ENCODE results near the gene STT3A. TPM values are rescaled to one million over a fixed set of nuclear protein-coding genes. Genes with fewer than 3 reads are reported as not detected.

STT3A gene
- total and polyA plus RNA-seq, 7 donors, result 10.8 to 62.7 (median 49.3) TPM

DNA sequence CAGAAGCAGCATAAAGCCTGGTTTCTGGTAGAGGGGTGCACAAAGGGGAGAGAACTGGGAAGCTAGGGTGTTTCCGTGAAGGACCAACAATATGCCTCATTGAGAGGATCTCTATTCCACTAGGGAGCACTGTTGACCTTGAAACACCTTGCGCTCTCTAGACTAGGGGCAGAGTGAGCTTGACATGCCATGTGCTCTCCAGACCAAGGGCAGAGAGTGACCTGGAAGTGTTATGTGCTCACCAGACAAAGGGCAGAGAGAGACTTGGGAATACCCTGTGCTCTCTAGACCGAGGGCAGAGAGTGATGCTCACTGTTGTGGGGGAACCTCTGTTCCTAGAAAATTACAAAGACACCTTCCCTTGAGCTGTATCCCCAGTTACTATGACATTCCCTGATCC lies 38.6 kb upstream of the STT3A start:
- H3K36me3 ChIP-seq, result no peaks in the 10 kb centered on the region
- H3K4me1 ChIP-seq, result no peaks in the 10 kb centered on the region
- intact Hi-C loops (cut with DNase I), result no loop called here
- DNase-seq, result no peak
- TF ChIP-seq, protein P1, sequence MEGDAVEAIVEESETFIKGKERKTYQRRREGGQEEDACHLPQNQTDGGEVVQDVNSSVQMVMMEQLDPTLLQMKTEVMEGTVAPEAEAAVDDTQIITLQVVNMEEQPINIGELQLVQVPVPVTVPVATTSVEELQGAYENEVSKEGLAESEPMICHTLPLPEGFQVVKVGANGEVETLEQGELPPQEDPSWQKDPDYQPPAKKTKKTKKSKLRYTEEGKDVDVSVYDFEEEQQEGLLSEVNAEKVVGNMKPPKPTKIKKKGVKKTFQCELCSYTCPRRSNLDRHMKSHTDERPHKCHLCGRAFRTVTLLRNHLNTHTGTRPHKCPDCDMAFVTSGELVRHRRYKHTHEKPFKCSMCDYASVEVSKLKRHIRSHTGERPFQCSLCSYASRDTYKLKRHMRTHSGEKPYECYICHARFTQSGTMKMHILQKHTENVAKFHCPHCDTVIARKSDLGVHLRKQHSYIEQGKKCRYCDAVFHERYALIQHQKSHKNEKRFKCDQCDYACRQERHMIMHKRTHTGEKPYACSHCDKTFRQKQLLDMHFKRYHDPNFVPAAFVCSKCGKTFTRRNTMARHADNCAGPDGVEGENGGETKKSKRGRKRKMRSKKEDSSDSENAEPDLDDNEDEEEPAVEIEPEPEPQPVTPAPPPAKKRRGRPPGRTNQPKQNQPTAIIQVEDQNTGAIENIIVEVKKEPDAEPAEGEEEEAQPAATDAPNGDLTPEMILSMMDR (IDR thresholded peaks at IDR 0.05), result no peak
- TF ChIP-seq EP300 (IDR thresholded peaks at IDR 0.05), result no peak
- no peak for TF ChIP-seq POLR2A (IDR thresholded peaks at IDR 0.05)
- TF ChIP-seq POLR2AphosphoS5 (IDR thresholded peaks at IDR 0.05), result no peak
- H3K9me3 ChIP-seq, result peaks cover 0 to 23% (median 4%) of the 10 kb centered on the region in 4 donors
- 82 to 86% methylated on average over 3 of the region's 3 CpGs for WGBS, 2 donors
- H3K4me3 ChIP-seq, result no peak overlapping the region
- no peaks in the 10 kb centered on the region for H3K27me3 ChIP-seq
- no peak overlapping the region for H3K27ac ChIP-seq

DNA sequence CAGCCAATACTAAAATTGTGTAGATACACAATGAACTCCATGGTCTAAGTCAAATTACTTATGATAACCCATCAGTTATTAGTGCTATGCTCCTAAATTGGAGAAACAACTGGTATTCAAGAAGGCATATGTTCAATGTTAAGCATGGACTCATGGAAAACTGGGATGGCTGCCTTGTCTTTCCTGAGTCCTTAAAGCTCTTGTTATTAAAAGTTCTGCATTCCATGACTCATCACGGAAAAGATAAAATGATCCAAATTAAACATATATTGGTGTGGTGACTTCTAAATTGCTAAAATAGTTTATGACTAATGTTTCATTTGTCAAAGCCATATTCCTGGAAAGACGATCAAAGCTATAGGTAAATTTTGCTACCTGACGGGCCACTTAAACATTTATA lies 32.8 kb upstream of the STT3A start:
- no peak for DNase-seq
- H3K4me1 ChIP-seq, result no peaks in the 10 kb centered on the region
- 86 to 87% methylated on average over 3 of the region's 3 CpGs for WGBS, 2 donors
- no peaks in the 10 kb centered on the region for H3K36me3 ChIP-seq
- no peak overlapping the region for H3K4me3 ChIP-seq
- no peak overlapping the region for H3K27ac ChIP-seq
- TF ChIP-seq, protein P1 (IDR thresholded peaks at IDR 0.05), result no peak
- no peaks in the 10 kb centered on the region for H3K27me3 ChIP-seq
- intact Hi-C loops (cut with DNase I), result loop anchor here (10.0 kb wide), 1 partner anchor 315 kb away; no protein-coding TSS in a partner anchor
- H3K9me3 ChIP-seq, result no peaks in the 10 kb centered on the region

DNA sequence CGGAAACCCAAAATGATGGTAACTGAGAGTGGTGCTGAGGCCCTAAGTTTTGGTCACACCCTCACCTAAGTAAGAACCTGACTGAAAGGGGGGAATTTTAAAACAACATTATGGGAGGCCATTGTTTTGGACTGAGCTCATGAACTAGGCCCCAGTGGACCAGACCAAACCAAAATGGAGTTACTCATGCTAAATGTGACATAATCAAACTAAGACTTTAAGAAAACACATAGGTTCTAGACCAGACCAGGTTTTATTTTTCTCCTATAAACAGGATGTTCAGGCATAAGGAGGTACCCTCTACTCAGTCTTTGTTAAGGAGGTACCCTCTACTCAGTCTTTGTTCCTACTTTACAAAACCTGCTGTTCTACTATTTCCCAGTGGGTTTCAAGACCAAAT lies 30.7 kb upstream of the STT3A start:
- no peaks in the 10 kb centered on the region for H3K9me3 ChIP-seq
- no peak overlapping the region for H3K4me3 ChIP-seq
- H3K36me3 ChIP-seq, result no peaks in the 10 kb centered on the region
- no peaks in the 10 kb centered on the region for H3K4me1 ChIP-seq
- no peaks in the 10 kb centered on the region for H3K27me3 ChIP-seq
- no peak for DNase-seq
- TF ChIP-seq POLR2AphosphoS5 (IDR thresholded peaks at IDR 0.05), result no peak
- no peak for TF ChIP-seq EP300 (IDR thresholded peaks at IDR 0.05)
- TF ChIP-seq POLR2A (IDR thresholded peaks at IDR 0.05), result no peak
- TF ChIP-seq, protein P1 (IDR thresholded peaks at IDR 0.05), result no peak
- WGBS, 2 donors, result 96 to 98% methylated on average over 1 of the region's 1 CpG
- no peak overlapping the region for H3K27ac ChIP-seq
- intact Hi-C loops (cut with DNase I), result loop anchor here (10.0 kb wide), 1 partner anchor 313 kb away; no protein-coding TSS in a partner anchor

DNA sequence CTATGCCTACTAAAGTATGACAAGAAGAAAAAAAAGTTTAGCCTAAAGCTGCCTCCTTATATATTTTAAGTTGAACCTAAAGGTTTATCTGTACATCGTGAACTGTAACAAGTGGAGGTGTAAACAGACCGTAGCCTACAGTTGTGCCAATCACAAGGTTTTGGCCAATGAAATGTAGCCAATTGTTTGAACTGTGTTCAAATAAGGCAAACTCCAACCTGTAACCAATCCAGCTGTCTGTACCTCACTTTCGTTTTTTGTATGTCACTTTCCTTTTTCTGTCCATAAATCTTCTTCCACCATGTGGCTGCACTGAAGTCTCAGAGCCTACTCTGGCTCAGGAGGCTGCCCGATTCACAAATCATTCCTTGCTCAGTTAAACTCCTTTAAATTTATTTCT lies 30.2 kb upstream of the STT3A start:
- no peaks in the 10 kb centered on the region for H3K9me3 ChIP-seq
- TF ChIP-seq EP300 (IDR thresholded peaks at IDR 0.05) (no peak), POLR2AphosphoS5 (IDR thresholded peaks at IDR 0.05) (no peak), POLR2A (IDR thresholded peaks at IDR 0.05) (no peak)
- TF ChIP-seq, protein P1 (IDR thresholded peaks at IDR 0.05), result no peak
- H3K4me3 ChIP-seq, result no peak overlapping the region
- no peaks in the 10 kb centered on the region for H3K4me1 ChIP-seq
- intact Hi-C loops (cut with DNase I), result loop anchor here (10.0 kb wide), 1 partner anchor 312 kb away; no protein-coding TSS in a partner anchor
- WGBS, 2 donors, result 63 to 72% methylated on average over 4 of the region's 4 CpGs
- DNase-seq, result no peak
- no peak overlapping the region for H3K27ac ChIP-seq
- H3K36me3 ChIP-seq, result no peaks in the 10 kb centered on the region
- H3K27me3 ChIP-seq, result no peaks in the 10 kb centered on the region

- H3K27me3 ChIP-seq, result no peaks in the 10 kb centered on the region
- H3K4me1 ChIP-seq, result peaks cover 0 to 4% (median 2%) of the 10 kb centered on the region in 4 donors
- H3K9me3 ChIP-seq, result no peaks in the 10 kb centered on the region
- no peak for DNase-seq
- no peak overlapping the region for H3K27ac ChIP-seq
- no peak for TF ChIP-seq EP300 (IDR thresholded peaks at IDR 0.05)
- TF ChIP-seq, protein P1 (IDR thresholded peaks at IDR 0.05), result no peak
- H3K36me3 ChIP-seq, result no peaks in the 10 kb centered on the region
- WGBS, 2 donors, result 55 to 79% methylated on average over 3 of the region's 3 CpGs
- intact Hi-C loops (cut with DNase I), result loop anchor here (10.0 kb wide), 1 partner anchor 310 kb away; no protein-coding TSS in a partner anchor
- H3K4me3 ChIP-seq, result no peak overlapping the region
Observed at GRCh38 chr11:125564357-125564756, 28.3 kb upstream of the STT3A start.
